Mucosa of descending colon (tissue), 3 donors: ENCODE measurements around the gene ENTREP3. TPM values are rescaled to one million over a fixed set of nuclear protein-coding genes. Genes with fewer than 3 reads are reported as not detected.

ENCODE experiments used
- ATAC-seq: fragments of 200-7000 bp; cut with Tn5 transposase; one replicate; pipeline ENCODE4 v1.9.1; 2020; ENCODE audit warnings: mild to moderate bottlenecking, moderate library complexity
- DNase-seq, 3 donors: peaks; one replicate each; pipeline ENCODE4 v3.0.0-alpha.2; 2020
- H3K36me3 ChIP-seq: fragments of 200-600 bp; one replicate; pipeline ENCODE4 v1.8.0; 2021; ENCODE audit warnings: low read depth, mild to moderate bottlenecking
- H3K4me1 ChIP-seq: fragments of 200-600 bp; one replicate; pipeline ENCODE4 v1.8.0; 2021; ENCODE audit warnings: low read depth, mild to moderate bottlenecking
- H3K4me3 ChIP-seq: fragments of 200-600 bp; one replicate; pipeline ENCODE4 v1.8.0; 2021; ENCODE audit warnings: mild to moderate bottlenecking
- H3K9me3 ChIP-seq: fragments of 200-600 bp; one replicate; pipeline ENCODE4 v1.8.0; 2021; ENCODE audit warnings: mild to moderate bottlenecking
- intact Hi-C, 2 donors: fragments of 100-400 bp; cut with DNase I in 1 of 2; cut with micrococcal nuclease in 1 of 2; formaldehyde crosslinking; loops; one replicate each; pipeline versions ENCODE4 v1.11.0 to v1.11.1; 2022; cut with DNase I, micrococcal nuclease
- total RNA-seq, 3 donors: library from RNA; stranded (reverse); fragmentation: NEBNext Ultra II Directional in 2 of 3; extraction: Animal tissue kit (Norgen Biotek cat#: 25700) in 2 of 3; gene quantifications; one replicate each; pipeline versions ENCODE4 v1.2.1 to v1.2.4, GENCODE V29; 2021 to 2023
- TF ChIP-seq, protein P1 (sequence below): fragments of 200-600 bp; IDR thresholded peaks from one replicate; pipeline ENCODE4 v1.8.0; 2022; ENCODE audit warnings: antibody characterized with exemption, mild to moderate bottlenecking
- donor health status: DM: no; HTN: no; CAD: no; lungs with moderate emphysema.
- donor health status: DM: no; HTN: no; CAD: no.
- donor health status: DM: no; HTN: yes; CAD: no.

The ENTREP3 gene
- total RNA-seq, 3 donors from 2014 or later: 16.9 to 42.6 (median 20.4) TPM

DNA sequence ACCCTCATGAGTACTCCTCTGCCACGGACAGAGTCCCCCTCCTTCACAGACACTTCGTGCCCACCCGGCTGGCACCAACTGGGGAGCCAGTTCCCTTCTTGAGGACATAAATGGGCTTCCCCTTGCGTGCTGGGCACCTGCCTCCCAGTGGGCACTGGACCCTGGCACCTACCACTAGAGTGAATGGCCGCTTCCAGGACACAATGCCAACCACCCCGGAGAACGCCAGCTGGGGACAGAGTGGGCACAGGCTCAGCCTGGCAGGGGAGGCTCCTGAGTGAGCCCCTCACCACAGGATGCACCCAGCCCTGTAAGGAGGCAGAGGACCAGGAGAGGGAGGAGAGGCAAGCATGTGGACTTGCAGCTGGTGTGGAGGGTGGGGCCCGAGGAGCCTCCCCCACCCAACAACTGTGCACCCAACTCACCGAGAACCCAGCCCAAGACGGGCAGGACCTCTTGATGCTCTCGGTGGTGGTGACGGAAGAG is 1.0 kb downstream of the ENTREP3 start:
- Histone ChIP-seq H3K4me3 (no peak overlapping the region), H3K4me1 (peaks cover 10% of the 10 kb centered on the region), H3K9me3 (no peaks in the 10 kb centered on the region), H3K36me3 (no peaks in the 10 kb centered on the region)
- TF ChIP-seq, protein P1, sequence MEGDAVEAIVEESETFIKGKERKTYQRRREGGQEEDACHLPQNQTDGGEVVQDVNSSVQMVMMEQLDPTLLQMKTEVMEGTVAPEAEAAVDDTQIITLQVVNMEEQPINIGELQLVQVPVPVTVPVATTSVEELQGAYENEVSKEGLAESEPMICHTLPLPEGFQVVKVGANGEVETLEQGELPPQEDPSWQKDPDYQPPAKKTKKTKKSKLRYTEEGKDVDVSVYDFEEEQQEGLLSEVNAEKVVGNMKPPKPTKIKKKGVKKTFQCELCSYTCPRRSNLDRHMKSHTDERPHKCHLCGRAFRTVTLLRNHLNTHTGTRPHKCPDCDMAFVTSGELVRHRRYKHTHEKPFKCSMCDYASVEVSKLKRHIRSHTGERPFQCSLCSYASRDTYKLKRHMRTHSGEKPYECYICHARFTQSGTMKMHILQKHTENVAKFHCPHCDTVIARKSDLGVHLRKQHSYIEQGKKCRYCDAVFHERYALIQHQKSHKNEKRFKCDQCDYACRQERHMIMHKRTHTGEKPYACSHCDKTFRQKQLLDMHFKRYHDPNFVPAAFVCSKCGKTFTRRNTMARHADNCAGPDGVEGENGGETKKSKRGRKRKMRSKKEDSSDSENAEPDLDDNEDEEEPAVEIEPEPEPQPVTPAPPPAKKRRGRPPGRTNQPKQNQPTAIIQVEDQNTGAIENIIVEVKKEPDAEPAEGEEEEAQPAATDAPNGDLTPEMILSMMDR: no peak
- intact Hi-C loops: loop anchor here in 1 of 2 donors (10.0 kb wide), 1 partner anchor 71 kb away; the partner anchor contains the start of gene RUSC1
- ATAC-seq (no peak), DNase-seq (no peak)

DNA sequence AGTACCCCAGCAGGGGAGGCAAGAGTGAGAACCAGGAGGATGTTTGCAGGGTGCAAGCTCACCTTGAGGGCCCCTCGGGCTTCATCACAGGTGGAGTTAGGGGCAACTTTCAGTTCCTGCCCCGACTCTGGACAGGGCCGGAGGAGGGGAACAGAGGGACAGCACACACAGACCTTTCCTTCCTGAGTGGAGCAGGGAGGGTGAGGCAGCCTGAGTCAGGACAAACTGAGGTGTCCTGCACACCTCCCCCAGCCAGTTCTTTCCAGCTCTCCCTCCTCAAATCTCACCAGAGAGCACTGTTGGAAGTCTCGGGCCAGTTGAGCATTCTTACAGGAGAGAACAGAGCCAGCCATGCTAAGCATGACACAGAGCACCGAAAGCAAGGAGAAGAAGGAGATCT is 1.5 kb downstream of the ENTREP3 start:
- H3K9me3 ChIP-seq: no peaks in the 10 kb centered on the region
- intact Hi-C loops: loop anchor here in 1 of 2 donors (10.0 kb wide), 1 partner anchor 71 kb away; the partner anchor contains the start of gene RUSC1
- H3K4me3 ChIP-seq: no peak overlapping the region
- no peaks in the 10 kb centered on the region for H3K36me3 ChIP-seq
- no peak for ATAC-seq
- TF ChIP-seq, protein P1: no peak
- peaks cover 10% of the 10 kb centered on the region for H3K4me1 ChIP-seq
- no peak for DNase-seq

DNA sequence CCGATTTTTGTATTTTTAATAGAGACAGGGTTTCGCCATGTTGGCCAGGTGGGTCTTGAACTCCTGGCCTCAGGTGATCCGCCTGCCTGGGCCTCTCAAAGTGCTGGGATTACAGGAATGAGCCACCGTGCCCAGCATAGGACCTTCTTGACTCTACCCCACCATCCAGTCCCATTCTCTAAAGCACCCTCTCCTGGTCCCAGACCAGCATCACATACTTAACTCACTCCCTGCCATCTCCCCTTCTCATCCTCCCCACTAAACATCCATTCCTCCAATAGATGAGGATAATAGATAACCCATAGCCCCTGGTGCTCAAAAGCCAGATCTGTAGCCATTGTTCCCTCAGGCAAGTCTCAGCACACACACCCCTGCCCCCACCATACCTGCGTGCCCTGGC is 2.1 kb downstream of the ENTREP3 start:
- TF ChIP-seq, protein P1: no peak
- peaks cover 10% of the 10 kb centered on the region for H3K4me1 ChIP-seq
- H3K36me3 ChIP-seq: no peaks in the 10 kb centered on the region
- H3K4me3 ChIP-seq: no peak overlapping the region
- ATAC-seq (no peak), DNase-seq (no peak)
- intact Hi-C loops: loop anchor here in 1 of 2 donors (10.0 kb wide), 1 partner anchor 72 kb away; the partner anchor contains the start of gene RUSC1
- no peaks in the 10 kb centered on the region for H3K9me3 ChIP-seq

DNA sequence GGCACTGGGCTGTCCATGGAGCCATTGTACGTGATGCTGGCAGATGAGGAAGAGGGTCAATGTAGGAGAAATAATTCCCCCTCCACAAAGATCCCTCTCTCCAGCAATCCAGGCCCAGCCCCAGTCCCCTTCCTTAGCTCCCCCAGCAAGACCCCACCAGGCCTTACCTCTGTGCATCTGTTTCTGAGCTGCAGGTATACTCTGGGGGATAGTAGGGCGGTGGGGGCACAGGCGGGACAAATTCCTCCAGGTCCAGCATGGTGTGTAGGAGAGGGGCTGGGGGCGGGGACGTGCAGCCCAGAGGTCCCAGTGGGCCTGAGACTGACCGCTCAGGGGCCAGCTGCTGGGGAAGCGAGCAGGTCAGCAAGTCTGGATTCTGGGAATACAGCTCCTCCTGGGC is 3.7 kb downstream of the ENTREP3 start:
- Histone ChIP-seq H3K9me3 (no peaks in the 10 kb centered on the region), H3K36me3 (no peaks in the 10 kb centered on the region), H3K4me3 (no peak overlapping the region), H3K4me1 (peaks cover 10% of the 10 kb centered on the region)
- TF ChIP-seq, protein P1: no peak
- DNase-seq: no peak
- no peak for ATAC-seq
- intact Hi-C loops: loop anchor here in 1 of 2 donors (10.0 kb wide), 1 partner anchor 73 kb away; the partner anchor contains the start of gene RUSC1

DNA sequence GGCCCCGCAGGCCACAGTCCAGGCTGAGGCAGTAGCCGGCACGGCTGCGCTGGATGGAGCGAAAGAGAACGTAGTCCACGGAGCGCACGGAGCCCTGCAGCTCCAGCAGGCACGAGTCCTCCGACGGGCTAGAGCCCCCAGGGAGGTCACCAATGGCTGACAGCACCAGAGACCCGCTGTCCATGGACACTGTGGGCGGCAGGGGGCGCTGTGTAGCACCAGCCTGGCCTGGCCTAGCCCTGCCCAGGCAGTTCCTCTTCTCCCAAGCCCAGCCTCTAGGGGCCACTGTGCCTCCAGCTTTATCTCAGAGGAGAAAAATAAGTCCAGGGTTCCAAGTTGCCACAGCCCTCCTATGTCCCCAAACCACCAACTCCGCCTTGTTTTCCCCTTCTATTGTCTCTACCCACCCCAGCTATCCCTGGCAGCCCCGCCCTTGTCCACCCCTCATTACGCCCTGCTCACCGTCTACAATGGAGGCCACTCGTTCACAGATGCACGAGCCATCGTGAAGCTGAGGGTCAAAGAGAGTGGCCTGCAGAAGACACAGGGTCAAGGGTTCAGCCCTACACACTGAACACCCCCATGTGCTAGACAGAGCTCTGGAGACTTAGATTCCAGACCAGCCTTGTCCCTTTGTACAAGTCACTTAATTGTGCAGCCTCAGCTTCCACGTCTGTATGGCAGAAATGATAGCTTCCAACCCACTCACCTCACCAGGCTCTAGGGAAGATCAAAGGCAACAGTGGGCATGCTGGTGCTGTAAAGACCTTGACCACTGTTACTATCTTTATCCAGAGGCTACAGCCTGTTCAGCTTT is 4.4 kb downstream of the ENTREP3 start:
- H3K4me3 ChIP-seq: no peak overlapping the region
- intact Hi-C loops: loop anchor here in 1 of 2 donors (10.0 kb wide), 1 partner anchor 74 kb away; the partner anchor contains the start of gene RUSC1
- TF ChIP-seq, protein P1: peak; percentile 99
- no peaks in the 10 kb centered on the region for H3K36me3 ChIP-seq
- ATAC-seq: peak; percentile 90
- peak; percentile 94 to 96 (median 96) for DNase-seq
- H3K9me3 ChIP-seq: no peaks in the 10 kb centered on the region
- peaks cover 10% of the 10 kb centered on the region for H3K4me1 ChIP-seq
